Activated CD8-positive, alpha-beta memory T cell treated with anti-CD3 and anti-CD28 coated beads for 48 hours (primary cell): ENCODE data around the gene TNS3.

Source experiments
- DNase-seq, 3 experiments: peaks; one replicate each; pipeline ENCODE4 v3.0.0-alpha.2; 2020; ENCODE audit warnings: low read depth in 2 of 3, low spot score in 2 of 3

Gene TNS3

DNA sequence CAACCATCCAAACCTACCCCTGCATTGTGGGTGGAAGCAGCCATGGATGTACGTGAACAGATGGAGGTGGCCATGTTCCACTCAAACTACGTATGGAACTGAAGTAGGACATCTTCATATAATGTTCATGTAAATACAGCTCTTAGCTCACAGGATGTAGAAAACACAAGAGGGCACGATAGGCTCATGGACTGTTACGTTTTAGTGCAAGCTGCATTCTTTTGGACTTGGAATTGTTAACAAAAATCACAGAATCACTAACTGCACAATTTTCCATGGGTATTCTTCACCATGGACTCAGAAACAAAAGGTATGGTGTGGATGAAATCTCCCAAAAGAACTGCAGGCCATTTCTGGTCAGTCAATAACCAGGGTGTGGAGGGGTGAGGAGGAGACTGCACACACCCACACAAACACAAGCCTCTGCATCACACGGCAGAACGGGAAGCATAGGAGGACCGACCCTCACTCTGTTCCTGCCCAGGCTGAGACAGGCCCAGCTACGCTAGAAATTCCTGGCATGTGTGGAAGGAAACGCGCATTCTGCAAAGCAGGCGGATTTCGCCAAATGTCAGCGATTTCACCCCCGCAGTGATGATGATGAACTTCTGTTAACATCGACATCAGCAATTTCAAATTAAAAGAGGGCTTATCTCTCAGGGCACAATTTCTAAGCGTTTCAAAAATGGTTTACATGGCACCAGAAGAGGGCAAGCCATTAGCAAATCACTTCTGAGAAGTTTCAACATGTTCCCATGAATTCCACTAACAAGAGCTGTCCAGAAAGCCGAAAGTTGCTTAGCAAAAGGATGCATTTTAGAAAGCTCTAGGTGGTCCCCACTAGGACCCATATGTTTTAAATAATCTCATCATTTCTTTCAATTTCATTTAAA lies 149.0 kb downstream of the TNS3 start:
- no peak for DNase-seq

DNA sequence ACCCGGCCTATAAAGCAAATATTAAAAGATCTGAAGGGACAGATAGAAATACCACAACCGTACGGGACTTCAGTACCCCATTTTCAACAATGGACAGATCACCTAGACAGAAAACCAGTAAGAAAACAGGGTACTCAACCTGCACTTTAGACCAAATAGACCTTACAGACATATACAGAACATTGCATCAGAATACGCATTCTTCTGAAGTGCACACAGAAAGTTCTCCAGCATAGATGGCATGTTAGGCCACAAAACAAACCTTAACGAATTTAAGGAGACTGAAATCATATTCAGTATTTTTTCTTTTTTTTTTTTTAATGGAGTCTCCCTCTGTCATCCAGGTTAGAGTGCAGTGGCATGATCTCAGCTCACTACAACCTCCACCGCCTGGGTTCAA lies 151.5 kb downstream of the TNS3 start:
- no peak for DNase-seq

GRCh38 chr7:47428768-47429472 lies 153.0 kb downstream of the TNS3 start:
- no peak for DNase-seq

DNA sequence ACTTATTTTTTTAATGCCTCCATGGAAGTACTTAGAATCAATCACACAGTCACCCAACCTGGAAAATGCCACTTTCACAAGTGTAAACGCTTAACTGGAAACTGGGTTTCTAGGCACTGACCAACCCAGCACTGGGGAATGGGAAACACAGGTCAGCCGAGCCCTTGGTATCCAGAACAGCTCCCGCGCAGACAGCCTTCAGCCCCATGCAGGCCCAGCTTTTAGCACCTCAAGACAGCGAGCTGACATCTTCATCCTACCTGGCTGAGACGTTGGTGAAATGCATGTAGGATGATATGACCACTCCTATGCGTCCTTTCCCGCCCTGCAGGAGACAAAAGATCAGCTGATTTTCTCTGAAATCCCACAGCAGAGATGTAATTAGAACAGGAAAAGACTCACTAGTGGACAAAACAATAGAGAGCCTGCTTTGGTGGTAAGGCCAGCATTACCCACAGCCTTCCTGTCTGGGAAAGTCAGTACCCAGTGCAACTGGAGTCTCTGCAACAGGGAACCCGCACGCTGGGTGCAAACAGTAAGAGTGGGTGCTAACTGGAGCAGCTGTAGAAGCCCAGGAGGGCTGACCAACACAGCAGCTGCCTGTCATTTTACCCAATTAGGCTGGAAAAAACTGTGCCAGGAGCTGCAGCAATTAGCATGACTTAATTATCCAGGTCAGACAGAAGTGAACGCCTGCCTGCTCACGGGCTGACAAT lies 153.7 kb downstream of the TNS3 start:
- DNase-seq = no peak

DNA sequence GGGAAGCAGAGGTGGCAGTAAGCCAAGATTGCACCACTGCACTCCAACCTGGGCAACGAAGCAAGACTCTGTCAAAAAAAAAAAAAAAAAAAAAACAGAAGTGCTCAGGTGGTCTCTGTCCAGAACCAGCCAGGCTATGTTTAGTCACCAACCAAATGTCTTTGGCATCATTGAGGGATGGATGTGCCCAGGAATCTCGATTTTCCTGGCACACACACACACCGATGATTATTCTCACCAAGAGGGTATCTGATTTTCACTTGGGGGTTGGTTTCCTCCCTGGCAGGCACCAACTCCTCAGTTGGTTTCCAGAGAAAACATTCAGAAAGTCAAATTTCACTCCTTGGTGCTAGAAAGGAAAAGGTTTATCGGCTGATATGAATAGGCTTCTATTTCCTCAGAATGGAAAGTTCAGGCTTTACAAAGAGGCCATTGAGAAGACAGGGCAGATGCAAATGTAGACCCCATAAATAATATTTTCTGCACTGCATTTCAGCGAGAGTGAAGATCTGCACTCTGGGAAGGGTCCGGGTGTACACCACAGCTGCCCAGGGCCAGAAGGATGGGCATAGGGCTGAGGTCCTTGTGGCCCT lies 154.8 kb downstream of the TNS3 start:
- DNase-seq = no peak

DNA sequence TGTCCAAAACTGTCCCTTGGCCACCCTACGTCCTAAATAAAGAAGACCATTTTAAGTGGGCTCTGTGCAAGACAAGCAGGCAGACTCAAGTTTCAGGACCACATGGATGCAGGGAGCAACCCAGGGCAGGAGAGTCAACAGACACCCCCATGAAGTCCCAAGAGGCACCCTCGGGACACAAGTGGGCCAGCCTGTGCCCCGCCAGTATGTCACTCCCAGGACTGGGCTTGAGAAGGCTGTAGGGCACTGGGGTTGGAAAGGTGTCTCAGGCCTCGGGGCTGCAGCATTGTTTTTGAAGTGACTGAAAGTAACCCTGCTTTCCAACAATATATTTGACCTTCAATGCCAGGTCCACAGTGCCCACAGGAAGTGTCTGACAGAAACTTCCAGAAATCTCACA lies 157.4 kb downstream of the TNS3 start:
- no peak for DNase-seq

GRCh38 chr7:47423196-47423595 lies 158.7 kb downstream of the TNS3 start:
- no peak for DNase-seq

GRCh38 chr7:47422611-47423010 lies 159.3 kb downstream of the TNS3 start:
- DNase-seq = no peak

- DNase-seq = no peak
Measured at GRCh38 chr7:47421456-47421855, 160.5 kb downstream of the TNS3 start.

DNA sequence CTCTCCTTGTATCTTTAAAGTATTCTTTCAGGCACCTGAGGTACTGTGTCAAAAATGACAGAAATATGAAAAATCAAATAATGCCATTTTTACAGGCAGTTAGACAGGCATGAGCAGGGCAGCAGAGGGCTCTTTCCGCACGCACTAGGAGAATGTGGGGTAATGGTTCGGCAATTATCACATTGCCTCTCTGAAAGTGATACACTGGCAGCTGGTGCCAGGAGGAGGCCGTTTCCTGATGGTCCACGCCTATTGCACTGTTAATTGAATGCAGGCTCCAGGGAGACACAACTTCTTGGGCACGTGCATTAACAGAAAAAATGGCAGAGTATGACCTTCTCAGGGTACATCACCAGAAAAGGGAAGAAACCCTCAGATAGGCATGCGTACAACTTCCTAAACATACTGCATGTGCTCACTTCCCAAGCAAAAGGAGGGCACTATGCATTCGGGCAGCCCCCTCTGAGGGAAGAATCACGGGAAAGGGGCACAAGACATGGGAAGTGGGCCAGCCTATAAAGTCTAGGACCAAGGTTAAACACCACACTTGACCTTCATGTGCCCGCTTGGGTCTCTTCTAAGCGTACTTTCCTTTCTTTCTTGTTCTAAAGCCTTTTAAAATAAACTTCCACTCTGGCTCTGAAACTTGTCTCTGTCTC lies 161.7 kb downstream of the TNS3 start:
- DNase-seq = no peak

DNA sequence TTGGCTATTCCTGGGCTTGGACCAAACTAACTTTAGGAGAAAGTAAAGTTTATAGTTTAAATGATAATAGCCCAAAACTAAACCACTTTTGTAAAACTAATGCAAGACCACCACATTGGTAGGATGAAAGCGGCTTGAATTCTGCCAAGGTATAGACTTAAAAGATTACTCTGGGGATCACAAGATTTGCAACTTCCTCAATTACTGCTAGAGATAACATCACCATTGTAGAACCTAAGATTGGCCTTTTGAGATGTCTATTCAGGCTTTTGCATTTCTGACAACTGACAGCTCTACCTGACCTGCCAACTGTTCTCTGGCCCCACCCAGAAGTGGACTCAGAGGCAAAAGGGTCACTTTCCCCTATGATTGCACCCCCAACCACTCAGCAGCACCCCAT lies 162.4 kb downstream of the TNS3 start:
- no peak for DNase-seq

DNA sequence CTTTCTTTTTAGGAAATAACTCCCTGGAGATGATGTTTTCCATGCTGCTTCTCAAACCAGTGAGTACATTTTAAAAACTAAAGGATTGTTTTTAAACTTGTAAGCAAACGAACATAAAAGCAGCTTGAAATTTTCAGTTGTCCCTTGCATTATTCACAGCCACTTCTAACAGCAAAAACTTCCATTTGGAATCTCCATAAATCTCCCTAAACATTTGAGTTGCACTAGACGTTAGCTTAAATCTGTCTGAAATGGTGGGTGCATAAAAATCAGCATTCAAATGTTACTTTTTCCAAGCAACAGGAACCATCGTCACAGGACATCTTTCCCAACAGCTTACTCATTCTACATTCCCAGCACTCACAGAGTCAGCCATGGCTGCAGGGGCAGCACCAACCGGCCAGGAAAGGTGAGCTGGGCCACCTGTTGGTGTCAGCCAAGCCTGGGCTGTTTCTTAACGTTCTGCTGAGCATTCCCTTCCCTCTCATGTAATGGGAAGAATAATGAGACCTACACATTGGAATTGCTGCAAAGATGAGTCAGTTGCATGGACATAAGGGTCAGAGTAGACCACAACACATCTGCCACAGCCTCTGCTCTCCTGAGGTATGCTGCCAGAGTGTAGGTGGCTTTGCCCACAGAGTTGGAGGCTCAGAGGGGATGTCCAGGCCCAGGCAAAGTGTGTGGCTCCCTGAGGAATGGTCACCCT lies 163.2 kb downstream of the TNS3 start:
- no peak for DNase-seq

DNA sequence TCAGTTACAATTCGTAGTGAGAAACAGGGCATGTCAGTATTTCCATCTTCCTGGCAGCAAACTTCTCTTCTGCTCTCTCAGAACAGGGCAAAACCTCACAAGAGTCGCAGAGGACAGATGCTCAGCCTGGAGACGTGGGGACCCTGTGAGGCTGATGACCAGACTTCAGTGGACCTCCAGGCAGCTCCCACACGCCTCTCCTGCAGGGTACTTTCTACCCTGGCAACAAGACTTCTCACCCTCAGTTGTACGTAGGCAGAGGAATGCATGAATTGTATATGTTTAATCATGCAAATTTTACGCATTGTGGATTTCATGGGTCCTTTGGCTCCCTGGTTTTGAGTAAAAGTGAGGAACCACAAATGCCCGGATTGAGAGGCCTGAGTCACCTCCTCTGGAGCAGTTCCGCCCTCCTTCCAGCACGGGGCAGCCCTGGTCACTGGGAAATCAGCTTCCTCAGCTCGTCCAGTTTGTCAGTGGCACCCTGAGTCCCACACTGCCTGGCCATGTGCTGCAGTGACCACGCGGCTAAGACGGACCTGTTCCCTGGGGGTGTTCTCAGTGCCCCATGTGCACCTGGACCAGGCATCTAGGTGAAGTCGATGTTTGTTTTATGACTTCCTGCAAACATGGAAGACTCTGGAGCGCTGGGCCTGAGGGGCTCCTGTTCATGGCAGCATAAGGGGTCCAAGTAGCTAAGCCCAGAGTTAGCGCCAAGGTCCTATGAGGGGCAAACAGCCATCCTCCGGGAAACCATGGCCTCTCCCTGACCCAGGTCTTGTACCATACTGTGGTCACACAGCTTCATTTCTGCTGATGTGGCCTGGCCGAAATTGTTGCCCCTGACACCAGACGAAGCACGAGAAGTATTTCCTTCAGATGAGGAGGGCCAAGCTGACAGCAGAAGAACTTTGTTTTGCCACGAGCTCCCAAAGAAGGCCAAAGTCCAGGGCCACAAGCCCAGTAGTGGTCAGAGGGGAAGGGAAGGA lies 165.1 kb downstream of the TNS3 start:
- DNase-seq = no peak

GRCh38 chr7:47415318-47416212 lies 166.3 kb downstream of the TNS3 start:
- DNase-seq = no peak

GRCh38 chr7:47414342-47415317 lies 167.3 kb downstream of the TNS3 start:
- DNase-seq = no peak

DNA sequence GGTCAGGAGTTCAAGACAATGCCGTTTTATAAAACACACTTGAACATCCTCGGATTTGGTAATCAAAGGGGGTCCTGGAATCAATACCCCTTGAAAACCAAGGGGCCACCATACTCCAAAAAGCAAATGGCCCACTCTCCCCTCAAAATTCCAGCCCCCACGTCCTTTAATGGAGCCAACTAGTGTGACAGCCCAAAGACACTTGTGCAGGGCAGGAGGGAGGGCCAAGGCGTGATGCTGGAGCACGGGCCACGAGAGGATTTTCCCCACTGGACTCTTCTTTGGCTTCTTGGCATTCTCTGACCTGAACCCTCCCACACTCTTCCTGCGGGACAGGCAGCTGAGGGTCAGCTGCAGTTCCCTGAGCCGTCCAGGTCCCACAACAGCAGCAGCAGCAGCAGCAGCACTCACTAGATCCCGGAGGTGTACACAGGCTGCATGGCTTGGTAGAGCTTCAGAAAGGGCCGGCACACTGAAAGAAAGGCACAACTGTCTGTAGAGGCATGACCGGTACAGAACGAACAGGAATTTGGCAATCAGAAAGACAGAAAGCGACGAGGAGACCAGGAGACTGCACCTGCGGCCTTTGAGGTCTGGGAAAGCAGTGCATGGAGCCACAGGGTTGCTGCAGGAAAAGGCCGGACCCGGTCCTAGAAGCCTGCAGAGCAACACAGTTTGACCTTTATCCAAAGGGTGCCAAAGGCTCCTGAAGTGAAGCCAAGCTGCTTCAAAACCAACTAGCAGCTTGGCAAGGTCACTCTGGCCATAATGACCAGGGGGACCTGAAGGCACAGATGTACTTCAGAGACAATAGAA lies 168.2 kb downstream of the TNS3 start:
- no peak for DNase-seq
